NCI-H748 (cell line): ENCODE data around the gene GAB1.

Source experiments
- DNase-seq: peaks from one replicate; lab custom pipeline; 2025; ENCODE audit not compliant: unreplicated experiment; lab: John Stamatoyannopoulos, UW

Gene GAB1

GRCh38 chr4:143477487-143477886 is 140.8 kb downstream of the GAB1 start:
- DNase-seq, result no peak

DNA sequence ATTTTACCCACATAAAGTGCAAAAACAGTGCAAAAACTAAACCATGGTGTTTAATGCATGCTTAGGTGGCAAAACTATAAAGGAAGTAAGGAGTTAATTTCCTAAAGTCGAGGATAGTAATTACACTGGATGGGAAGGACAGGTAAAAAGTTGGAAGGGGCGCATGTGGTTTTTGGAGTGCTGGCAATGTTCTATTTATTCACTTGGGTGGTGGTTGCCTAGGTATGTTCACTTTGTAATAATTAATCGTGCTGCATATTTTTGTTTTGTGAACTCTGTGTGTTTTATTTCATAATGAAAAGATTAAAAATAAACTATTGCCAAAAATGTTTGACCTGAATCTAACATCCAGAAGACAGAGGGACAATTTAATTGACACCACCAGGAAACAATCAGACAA is 144.7 kb downstream of the GAB1 start:
- no peak for DNase-seq

DNA sequence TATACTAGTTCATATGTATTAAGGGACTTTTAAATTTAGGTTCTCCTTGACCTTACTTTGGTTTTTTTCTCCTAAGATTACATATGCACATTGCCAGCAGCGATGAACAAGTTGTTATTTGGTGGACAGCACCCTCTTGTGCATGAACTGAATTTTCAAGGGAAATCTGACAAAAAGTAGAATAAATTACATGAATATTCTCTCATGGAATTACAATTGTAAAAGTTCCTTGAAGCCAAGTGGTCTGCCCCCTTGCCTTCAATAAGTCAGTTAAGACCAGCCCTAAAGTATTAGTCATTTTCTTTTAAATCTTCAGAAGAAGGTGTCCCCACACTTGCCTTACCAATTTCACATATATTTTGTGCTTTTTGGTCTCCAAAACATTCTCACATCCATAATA is 146.2 kb downstream of the GAB1 start:
- peak; percentile 15 for DNase-seq

- DNase-seq, result no peak
Observed at GRCh38 chr4:143486314-143486713, 149.6 kb downstream of the GAB1 start.

DNA sequence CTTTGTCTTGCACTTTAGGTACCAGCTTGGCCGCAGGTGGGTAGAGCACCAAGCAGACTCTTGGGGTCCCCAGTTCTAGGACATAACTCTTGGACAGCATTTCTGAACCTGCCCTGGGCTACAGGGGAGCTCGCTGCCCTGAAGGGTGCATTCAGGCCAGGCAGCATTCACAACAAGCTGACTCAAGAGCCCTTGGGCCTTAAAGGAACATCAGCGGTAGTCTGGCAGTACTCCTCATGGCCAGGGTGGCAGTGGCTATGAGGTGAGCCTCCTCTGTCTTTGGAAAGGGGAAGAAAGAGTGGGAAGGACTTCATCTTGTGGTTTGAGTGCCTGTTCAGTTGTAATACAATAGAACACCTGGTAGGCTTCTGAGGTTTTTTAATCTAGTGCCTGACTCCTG is 152.0 kb downstream of the GAB1 start:
- no peak for DNase-seq

GRCh38 chr4:143489106-143489505 is 152.4 kb downstream of the GAB1 start:
- DNase-seq, result no peak

- DNase-seq, result no peak
Observed at GRCh38 chr4:143498021-143498420, 161.3 kb downstream of the GAB1 start.

DNA sequence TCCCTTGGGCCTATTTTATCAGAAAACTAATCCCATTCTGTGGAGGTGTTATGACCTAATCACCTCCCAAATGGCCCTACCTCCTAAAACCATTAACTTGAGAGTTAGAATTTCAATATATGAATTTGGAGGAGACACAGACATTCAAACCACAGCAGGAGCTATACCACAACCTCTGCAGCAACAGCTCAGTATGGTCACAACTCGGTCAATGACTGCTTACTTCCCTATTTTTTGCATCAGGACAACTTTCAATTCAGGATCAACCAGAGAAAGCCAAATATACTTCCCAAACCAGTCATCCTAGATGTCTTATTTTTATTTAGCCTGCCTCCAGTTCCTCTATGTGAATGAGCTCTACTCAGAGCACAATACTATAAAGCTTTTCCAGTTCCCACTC is 165.6 kb downstream of the GAB1 start:
- DNase-seq, result no peak

DNA sequence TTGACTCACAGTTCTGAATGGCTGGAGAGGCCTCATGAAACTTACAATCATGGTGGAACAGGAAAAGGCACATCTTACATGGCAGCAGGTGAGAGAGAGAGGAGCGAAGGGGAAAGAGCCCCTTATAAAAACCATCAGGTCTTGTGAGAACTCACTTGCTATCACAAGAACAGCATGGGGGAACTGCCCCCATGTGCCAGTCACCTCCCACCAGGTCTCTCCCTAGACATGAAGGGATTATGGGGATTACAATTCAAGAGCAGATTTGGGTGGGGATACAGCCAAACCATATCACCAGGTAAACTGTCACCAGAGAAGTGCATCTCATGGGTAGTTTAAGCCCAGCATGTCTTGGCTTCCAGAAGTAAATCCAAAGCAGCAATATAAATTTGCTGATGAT is 169.4 kb downstream of the GAB1 start:
- DNase-seq, result no peak

- DNase-seq, result no peak
Observed at GRCh38 chr4:143511906-143512305, 175.2 kb downstream of the GAB1 start.

DNA sequence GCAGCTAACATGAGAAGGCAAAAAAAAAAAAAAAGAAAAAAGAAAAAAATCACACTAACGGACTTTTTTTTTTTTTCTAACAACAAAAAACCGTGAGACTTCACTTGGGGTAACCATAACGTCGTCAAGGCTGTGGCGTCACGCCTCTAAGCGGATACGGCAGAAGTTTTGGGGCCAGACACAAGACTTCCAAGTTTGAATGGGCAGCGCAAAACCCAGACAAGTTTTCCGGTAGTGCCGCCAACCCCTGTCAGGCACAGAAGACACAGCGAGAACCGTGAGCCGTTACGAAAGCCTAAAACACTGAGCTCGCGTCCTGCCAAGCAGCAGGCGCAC is 176.3 kb downstream of the GAB1 start:
- DNase-seq, result no peak

DNA sequence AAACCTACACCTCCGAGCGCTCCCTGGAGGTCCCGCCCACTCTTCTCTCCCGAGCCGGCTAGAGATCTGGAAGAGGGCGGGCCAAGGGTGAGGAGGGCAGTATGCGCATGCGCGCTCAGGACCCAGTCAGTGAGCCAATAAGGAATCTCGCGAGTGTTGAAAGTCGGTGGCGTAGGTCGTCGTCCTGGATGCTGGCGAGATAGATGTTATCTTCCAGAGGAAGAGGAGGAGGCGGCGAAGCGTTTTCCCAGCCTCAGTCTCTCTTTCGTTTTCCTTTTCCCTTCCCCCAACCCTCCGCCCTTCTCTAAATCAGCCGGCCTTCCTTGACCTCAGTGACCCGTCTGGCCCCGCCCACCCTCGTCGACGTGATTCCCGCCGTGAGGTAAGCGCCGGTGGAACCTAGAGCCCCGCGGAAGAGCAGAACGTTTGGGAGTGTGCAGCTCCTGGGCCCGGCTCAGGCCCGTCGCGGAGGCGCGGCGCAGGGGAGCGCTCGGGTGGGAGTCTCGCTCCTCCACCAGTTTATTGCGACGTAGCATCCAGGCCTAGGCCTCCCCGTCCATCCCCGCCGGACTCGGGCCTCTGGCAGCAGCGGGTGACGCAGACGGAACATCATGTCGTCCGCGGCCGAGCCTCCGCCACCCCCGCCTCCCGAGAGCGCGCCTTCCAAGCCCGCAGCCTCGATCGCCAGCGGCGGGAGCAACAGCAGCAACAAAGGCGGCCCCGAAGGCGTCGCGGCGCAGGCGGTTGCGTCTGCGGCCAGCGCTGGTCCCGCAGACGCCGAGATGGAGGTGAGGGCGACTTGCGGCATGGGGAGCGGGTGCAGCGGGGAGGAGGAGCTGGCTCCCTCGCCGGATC is 176.9 kb downstream of the GAB1 start, which contains the start of gene SMARCA5:
SMARCA5 (plus strand) TSS at position 389 of the 855 bp plus-strand sequence; CDS start at position 612, 223 bp downstream.
- peak; percentile 95 for DNase-seq

- no peak for DNase-seq
Observed at GRCh38 chr4:143514169-143514495, 177.5 kb downstream of the GAB1 start.

GRCh38 chr4:143514497-143514896 is 177.8 kb downstream of the GAB1 start:
- peak; percentile 74 for DNase-seq

DNA sequence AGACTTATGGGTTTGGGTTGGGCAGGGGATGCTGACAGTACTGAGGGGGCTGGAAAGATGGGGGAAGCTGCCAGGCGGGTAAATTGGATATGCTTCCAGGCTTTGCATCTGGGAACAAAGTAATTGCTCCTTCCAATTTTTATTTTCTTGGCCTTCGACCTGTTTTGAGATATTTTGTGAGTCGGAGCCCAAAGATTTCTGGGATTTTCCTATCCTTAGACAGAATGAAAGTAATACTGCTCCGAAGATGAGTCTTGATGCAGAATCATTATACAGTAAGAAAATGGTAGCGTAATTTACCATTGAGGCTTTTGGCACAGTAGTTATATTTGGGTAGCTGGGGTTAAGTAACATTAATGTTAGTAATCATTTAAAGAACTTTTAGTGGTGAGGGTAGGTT is 178.2 kb downstream of the GAB1 start:
- no peak for DNase-seq

DNA sequence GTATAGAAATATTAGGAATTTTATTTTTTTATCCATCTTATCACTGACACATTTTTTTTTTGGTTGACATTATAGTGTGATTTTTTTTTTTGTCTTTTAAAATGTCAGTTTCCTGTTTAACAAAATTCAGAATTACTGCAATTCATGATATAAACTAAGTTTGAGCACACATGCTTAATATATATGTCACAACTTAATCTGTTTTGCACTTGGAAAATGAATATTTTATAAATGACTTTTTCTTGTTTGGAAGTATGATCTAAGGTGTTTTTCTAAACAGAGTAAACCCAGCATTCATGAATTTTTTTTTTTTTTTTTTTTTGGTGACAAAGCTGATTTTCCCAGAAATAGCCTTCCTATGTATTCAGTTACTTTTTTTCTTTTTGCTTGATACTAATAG is 179.2 kb downstream of the GAB1 start:
- DNase-seq, result no peak

GRCh38 chr4:143517764-143518163 is 181.1 kb downstream of the GAB1 start:
- no peak for DNase-seq
